ENCODE data around the gene CACNA1F.
"Not testable (repeated sequence)": the region's sequence is repeated elsewhere in the genome, so short reads cannot be mapped to it uniquely, and the experiment has no call there.

DNA sequence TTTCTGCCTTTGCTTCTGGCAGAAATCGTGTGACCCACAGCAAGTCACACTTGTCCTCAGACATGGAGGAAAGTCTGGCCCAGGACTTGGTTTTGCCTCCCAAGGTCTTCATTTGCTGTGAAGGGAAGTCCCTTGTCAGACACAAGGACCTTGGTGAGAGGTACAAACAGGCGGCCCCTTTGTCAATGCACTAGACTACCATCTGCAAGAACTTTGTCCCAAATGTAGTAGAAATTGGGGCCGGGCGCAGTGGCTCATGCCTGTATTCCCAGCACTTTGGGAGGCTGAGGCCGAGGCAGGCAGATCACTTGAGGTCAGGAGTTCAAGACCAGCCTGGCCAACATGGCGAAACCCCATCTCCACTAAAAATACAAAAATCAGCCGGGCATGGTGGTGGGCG, 59.6 kb downstream of the CACNA1F start:
- TF ChIP-seq, protein P1, sequence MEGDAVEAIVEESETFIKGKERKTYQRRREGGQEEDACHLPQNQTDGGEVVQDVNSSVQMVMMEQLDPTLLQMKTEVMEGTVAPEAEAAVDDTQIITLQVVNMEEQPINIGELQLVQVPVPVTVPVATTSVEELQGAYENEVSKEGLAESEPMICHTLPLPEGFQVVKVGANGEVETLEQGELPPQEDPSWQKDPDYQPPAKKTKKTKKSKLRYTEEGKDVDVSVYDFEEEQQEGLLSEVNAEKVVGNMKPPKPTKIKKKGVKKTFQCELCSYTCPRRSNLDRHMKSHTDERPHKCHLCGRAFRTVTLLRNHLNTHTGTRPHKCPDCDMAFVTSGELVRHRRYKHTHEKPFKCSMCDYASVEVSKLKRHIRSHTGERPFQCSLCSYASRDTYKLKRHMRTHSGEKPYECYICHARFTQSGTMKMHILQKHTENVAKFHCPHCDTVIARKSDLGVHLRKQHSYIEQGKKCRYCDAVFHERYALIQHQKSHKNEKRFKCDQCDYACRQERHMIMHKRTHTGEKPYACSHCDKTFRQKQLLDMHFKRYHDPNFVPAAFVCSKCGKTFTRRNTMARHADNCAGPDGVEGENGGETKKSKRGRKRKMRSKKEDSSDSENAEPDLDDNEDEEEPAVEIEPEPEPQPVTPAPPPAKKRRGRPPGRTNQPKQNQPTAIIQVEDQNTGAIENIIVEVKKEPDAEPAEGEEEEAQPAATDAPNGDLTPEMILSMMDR (conservative IDR thresholded peaks at IDR 0.05) = not testable (repeated sequence)
- TF ChIP-seq ZFX (IDR thresholded peaks at IDR 0.05) = not testable (repeated sequence)
